ENCODE results near the gene VPS52. TPM values are rescaled to one million over a fixed set of nuclear protein-coding genes. Genes with fewer than 3 reads are reported as not detected.
A peak's percentile ranks its signal among the peaks of the same experiment; 100 is the strongest.

VPS52 gene
- total and polyA plus RNA-seq, 9 of the 15 experiments (the other 6 are each of a cell fraction or from before 2014, with no cell fraction given) = 24.4 to 103 (median 40.2) TPM

- peak; percentile 83 for TF ChIP-seq RFX1 (IDR thresholded peaks at IDR 0.05)
- TF ChIP-seq TBL1XR1 (IDR thresholded peaks at IDR 0.05; ENCODE audit: low read length in 2 of 2) = no peak; a peak in 1 of 4 replicates
- peak; percentile 42; the same call in 1 of the 2 replicates for TF ChIP-seq DIDO1 (tag; IDR thresholded peaks at IDR 0.05; ENCODE audit: low read depth)
- no peak for TF ChIP-seq ZNF354B (CRISPR knock-in tag; IDR thresholded peaks at IDR 0.05)
- TF ChIP-seq KLF1 (tag; IDR thresholded peaks at IDR 0.05) = no peak
- TF ChIP-seq ZNF23 (CRISPR knock-in tag; IDR thresholded peaks at IDR 0.05) = no peak
- TF ChIP-seq GTF3C2 (IDR thresholded peaks at IDR 0.05; ENCODE audit: borderline replicate concordance, extremely low read depth, insufficient read length) = no peak
- TF ChIP-seq RBM14 (IDR thresholded peaks at IDR 0.05; ENCODE audit: borderline replicate concordance, insufficient read depth, low read depth, low read length) = no peak
- TF ChIP-seq MCM5 (IDR thresholded peaks at IDR 0.05; ENCODE audit: low read depth) = no peak
- TF ChIP-seq, protein P1, sequence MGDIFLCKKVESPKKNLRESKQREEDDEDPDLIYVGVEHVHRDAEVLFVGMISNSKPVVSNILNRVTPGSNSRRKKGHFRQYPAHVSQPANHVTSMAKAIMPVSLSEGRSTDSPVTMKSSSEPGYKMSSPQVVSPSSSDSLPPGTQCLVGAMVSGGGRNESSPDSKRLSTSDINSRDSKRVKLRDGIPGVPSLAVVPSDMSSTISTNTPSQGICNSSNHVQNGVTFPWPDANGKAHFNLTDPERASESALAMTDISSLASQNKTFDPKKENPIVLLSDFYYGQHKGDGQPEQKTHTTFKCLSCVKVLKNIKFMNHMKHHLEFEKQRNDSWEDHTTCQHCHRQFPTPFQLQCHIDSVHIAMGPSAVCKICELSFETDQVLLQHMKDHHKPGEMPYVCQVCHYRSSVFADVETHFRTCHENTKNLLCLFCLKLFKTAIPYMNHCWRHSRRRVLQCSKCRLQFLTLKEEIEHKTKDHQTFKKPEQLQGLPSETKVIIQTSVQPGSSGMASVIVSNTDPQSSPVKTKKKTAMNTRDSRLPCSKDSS (IDR thresholded peaks at IDR 0.05; ENCODE audit: low read depth, partially characterized antibody) = no peak
- peak in 1 of 2 experiments; percentile 28; a peak in 1 of 4 replicates for TF ChIP-seq TEAD1 (CRISPR knock-in tag; IDR thresholded peaks at IDR 0.05)
- no peak for TF ChIP-seq ARID1B (IDR thresholded peaks at IDR 0.05)
- TF ChIP-seq FOXA1 (IDR thresholded peaks at IDR 0.05; ENCODE audit: borderline replicate concordance) = no peak
- TF ChIP-seq, protein P2, sequence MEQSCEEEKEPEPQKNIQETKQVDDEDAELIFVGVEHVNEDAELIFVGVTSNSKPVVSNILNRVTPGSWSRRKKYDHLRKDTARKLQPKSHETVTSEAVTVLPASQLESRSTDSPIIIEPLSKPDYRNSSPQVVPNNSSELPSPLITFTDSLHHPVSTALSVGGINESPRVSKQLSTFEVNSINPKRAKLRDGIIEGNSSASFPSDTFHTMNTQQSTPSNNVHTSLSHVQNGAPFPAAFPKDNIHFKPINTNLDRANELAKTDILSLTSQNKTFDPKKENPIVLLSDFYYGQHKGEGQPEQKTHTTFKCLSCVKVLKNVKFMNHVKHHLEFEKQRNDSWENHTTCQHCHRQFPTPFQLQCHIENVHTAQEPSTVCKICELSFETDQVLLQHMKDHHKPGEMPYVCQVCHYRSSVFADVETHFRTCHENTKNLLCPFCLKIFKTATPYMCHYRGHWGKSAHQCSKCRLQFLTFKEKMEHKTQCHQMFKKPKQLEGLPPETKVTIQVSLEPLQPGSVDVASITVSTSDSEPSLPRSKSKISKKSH (CRISPR knock-in tag; IDR thresholded peaks at IDR 0.05) = no peak
- TF ChIP-seq CHD2 (IDR thresholded peaks at IDR 0.05; ENCODE audit: low read depth, low read length) = peak; percentile 65; the same call in 1 of the 2 replicates
- no peak for TF ChIP-seq DPF2 (IDR thresholded peaks at IDR 0.05)
- peak; percentile 8 for TF ChIP-seq BRD9 (IDR thresholded peaks at IDR 0.05; ENCODE audit: low read depth, partially characterized antibody)
- peak; percentile 86; the same call in 1 of the 2 replicates for TF ChIP-seq SIN3B (IDR thresholded peaks at IDR 0.05; ENCODE audit: low read depth)
- no peak for TF ChIP-seq FOXO4 (CRISPR knock-in tag; IDR thresholded peaks at IDR 0.05)
These were observed 63.3 kb downstream of the VPS52 start, which contains the start of gene RING1 (continued) for GRCh38 chr6:33208091-33208967.
